Measurements from ENCODE around the gene KRT14. TPM values are rescaled to one million over a fixed set of nuclear protein-coding genes. Genes with fewer than 3 reads are reported as not detected.
"Not testable (repeated sequence)": the region's sequence is repeated elsewhere in the genome, so short reads cannot be mapped to it uniquely, and the experiment has no call there.

Gene KRT14
- total RNA-seq, 3 donors from 2014 or later (not counting 1 experiment from before 2014, with no cell fraction given) = not detected

GRCh38 chr17:41615454-41615853, 28.8 kb upstream of the KRT14 start:
- WGBS (ENCODE audit: insufficient coverage) = 69% methylated on average over 7 of the region's 7 CpGs
- TF ChIP-seq, protein P1, sequence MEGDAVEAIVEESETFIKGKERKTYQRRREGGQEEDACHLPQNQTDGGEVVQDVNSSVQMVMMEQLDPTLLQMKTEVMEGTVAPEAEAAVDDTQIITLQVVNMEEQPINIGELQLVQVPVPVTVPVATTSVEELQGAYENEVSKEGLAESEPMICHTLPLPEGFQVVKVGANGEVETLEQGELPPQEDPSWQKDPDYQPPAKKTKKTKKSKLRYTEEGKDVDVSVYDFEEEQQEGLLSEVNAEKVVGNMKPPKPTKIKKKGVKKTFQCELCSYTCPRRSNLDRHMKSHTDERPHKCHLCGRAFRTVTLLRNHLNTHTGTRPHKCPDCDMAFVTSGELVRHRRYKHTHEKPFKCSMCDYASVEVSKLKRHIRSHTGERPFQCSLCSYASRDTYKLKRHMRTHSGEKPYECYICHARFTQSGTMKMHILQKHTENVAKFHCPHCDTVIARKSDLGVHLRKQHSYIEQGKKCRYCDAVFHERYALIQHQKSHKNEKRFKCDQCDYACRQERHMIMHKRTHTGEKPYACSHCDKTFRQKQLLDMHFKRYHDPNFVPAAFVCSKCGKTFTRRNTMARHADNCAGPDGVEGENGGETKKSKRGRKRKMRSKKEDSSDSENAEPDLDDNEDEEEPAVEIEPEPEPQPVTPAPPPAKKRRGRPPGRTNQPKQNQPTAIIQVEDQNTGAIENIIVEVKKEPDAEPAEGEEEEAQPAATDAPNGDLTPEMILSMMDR (IDR thresholded peaks at IDR 0.05) = no peak
- H3K9me3 Mint-ChIP-seq = no peaks in the 10 kb centered on the region
- H3K4me1 Mint-ChIP-seq = no peaks in the 10 kb centered on the region
- intact Hi-C loops (cut with micrococcal nuclease) = no loop called here
- no peaks in the 10 kb centered on the region for H3K36me3 Mint-ChIP-seq
- no peaks in the 10 kb centered on the region for H3K27me3 Mint-ChIP-seq (ENCODE audit: low read depth in 2 of 2)
- H3K27me3 ChIP-seq (ENCODE audit: control insufficient read depth, insufficient read depth, low read length) = no peaks in the 10 kb centered on the region
- H3K4me1 ChIP-seq (ENCODE audit: control insufficient read depth, insufficient read depth, low read length) = no peaks in the 10 kb centered on the region
- H3K27ac ChIP-seq (ENCODE audit: low read length) = no peak overlapping the region
- H3K4me3 Mint-ChIP-seq = no peak overlapping the region
- no peaks in the 10 kb centered on the region for H3K9me3 ChIP-seq (ENCODE audit: control insufficient read depth, insufficient read depth, low read length)
- no peak overlapping the region for H3K27ac Mint-ChIP-seq
- no peaks in the 10 kb centered on the region for H3K36me3 ChIP-seq (ENCODE audit: control insufficient read depth, insufficient read depth, low read length)
- no peak for ATAC-seq
- H3K4me3 ChIP-seq (ENCODE audit: low read length) = no peak overlapping the region
- no peak for DNase-seq

DNA sequence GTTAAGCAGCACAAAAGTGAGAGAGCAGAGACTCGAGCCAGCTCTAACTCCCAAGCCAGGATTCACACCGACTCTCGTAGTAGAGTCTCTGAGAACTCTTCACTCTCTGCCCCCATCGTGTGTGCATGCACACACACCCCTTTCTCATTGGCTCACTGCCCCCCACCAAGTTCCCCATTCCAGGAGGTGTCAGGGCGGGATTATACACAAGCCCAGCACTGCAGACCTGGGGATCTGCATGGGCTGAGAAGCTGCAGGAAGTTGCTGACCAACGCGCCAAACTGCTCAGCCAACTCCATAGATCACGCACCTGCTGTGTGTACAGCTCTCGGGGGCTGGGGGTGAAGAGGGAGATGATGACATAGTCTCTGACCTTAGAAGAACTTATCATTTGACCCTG, 28.1 kb upstream of the KRT14 start:
- H3K27ac Mint-ChIP-seq, H3K4me1 Mint-ChIP-seq, H3K9me3 Mint-ChIP-seq: not testable (repeated sequence)

GRCh38 chr17:41614098-41614497, 27.4 kb upstream of the KRT14 start:
- no peak for ATAC-seq
- no peaks in the 10 kb centered on the region for H3K36me3 ChIP-seq (ENCODE audit: control insufficient read depth, insufficient read depth, low read length)

More for the DNA sequence above, 28.1 kb upstream of the KRT14 start:
- DNase-seq; H3K4me1 ChIP-seq (ENCODE audit: control insufficient read depth, insufficient read depth, low read length); H3K27me3 Mint-ChIP-seq (ENCODE audit: low read depth in 2 of 2); H3K27ac ChIP-seq (ENCODE audit: low read length); H3K36me3 Mint-ChIP-seq; intact Hi-C loops (cut with micrococcal nuclease); H3K9me3 ChIP-seq (ENCODE audit: control insufficient read depth, insufficient read depth, low read length); H3K4me3 ChIP-seq (ENCODE audit: low read length); H3K36me3 ChIP-seq (ENCODE audit: control insufficient read depth, insufficient read depth, low read length); ATAC-seq; H3K27me3 ChIP-seq (ENCODE audit: control insufficient read depth, insufficient read depth, low read length); H3K4me3 Mint-ChIP-seq: not testable (repeated sequence)
- WGBS (ENCODE audit: insufficient coverage) = 49% methylated on average over 9 of the region's 9 CpGs

GRCh38 chr17:41613277-41614082, 26.8 kb upstream of the KRT14 start:
- Histone ChIP-seq H3K4me3 (ENCODE audit: low read length) (no peak overlapping the region), H3K27me3 (ENCODE audit: control insufficient read depth, insufficient read depth, low read length) (no peaks in the 10 kb centered on the region), H3K36me3 (ENCODE audit: control insufficient read depth, insufficient read depth, low read length) (no peaks in the 10 kb centered on the region), H3K4me1 (ENCODE audit: control insufficient read depth, insufficient read depth, low read length) (no peaks in the 10 kb centered on the region), H3K9me3 (ENCODE audit: control insufficient read depth, insufficient read depth, low read length) (no peaks in the 10 kb centered on the region), H3K27ac (ENCODE audit: low read length) (no peak overlapping the region)
- intact Hi-C loops (cut with micrococcal nuclease) = no loop called here
- Mint-ChIP-seq H3K9me3 (no peaks in the 10 kb centered on the region), H3K36me3 (no peaks in the 10 kb centered on the region), H3K4me3 (no peak overlapping the region), H3K4me1 (no peaks in the 10 kb centered on the region), H3K27ac (no peak overlapping the region), H3K27me3 (ENCODE audit: low read depth in 2 of 2) (peaks cover 7 to 14% of the 10 kb centered on the region in 2 donors)
- TF ChIP-seq, protein P1 (IDR thresholded peaks at IDR 0.05) = no peak
- ATAC-seq = no peak
- 76% methylated on average over 11 of the region's 11 CpGs for WGBS (ENCODE audit: insufficient coverage)
- no peak for DNase-seq

More at GRCh38 chr17:41614098-41614497, 27.4 kb upstream of the KRT14 start:
- no peak overlapping the region for H3K27ac Mint-ChIP-seq
- TF ChIP-seq, protein P1 (IDR thresholded peaks at IDR 0.05) = no peak
- no peak overlapping the region for H3K27ac ChIP-seq (ENCODE audit: low read length)
- H3K9me3 Mint-ChIP-seq = no peaks in the 10 kb centered on the region
- no peaks in the 10 kb centered on the region for H3K36me3 Mint-ChIP-seq
- no peaks in the 10 kb centered on the region for H3K27me3 ChIP-seq (ENCODE audit: control insufficient read depth, insufficient read depth, low read length)
- no peaks in the 10 kb centered on the region for H3K9me3 ChIP-seq (ENCODE audit: control insufficient read depth, insufficient read depth, low read length)
- no peak for DNase-seq
- H3K4me1 Mint-ChIP-seq = no peaks in the 10 kb centered on the region
- no peaks in the 10 kb centered on the region for H3K4me1 ChIP-seq (ENCODE audit: control insufficient read depth, insufficient read depth, low read length)
- 94% methylated on average over 4 of the region's 5 CpGs for WGBS (ENCODE audit: insufficient coverage)
- intact Hi-C loops (cut with micrococcal nuclease) = no loop called here
- H3K4me3 ChIP-seq (ENCODE audit: low read length) = no peak overlapping the region
- peaks cover 7 to 9% of the 10 kb centered on the region in 2 donors for H3K27me3 Mint-ChIP-seq (ENCODE audit: low read depth in 2 of 2)
- H3K4me3 Mint-ChIP-seq = no peak overlapping the region

GRCh38 chr17:41612376-41613160, 25.9 kb upstream of the KRT14 start, which contains the start of gene KRT16:
KRT16 (minus strand) TSS chr17:41612767; CDS start chr17:41612688, 79 bp downstream.
- intact Hi-C loops (cut with micrococcal nuclease); H3K27me3 ChIP-seq (ENCODE audit: control insufficient read depth, insufficient read depth, low read length); H3K4me1 Mint-ChIP-seq; H3K27ac ChIP-seq (ENCODE audit: low read length); H3K9me3 Mint-ChIP-seq; H3K4me1 ChIP-seq (ENCODE audit: control insufficient read depth, insufficient read depth, low read length); DNase-seq; H3K36me3 Mint-ChIP-seq; H3K4me3 ChIP-seq (ENCODE audit: low read length); H3K36me3 ChIP-seq (ENCODE audit: control insufficient read depth, insufficient read depth, low read length); H3K9me3 ChIP-seq (ENCODE audit: control insufficient read depth, insufficient read depth, low read length); H3K27ac Mint-ChIP-seq; ATAC-seq; H3K4me3 Mint-ChIP-seq: not testable (repeated sequence)
- peaks cover 7 to 14% of the 10 kb centered on the region in 2 donors for H3K27me3 Mint-ChIP-seq (ENCODE audit: low read depth in 2 of 2)
- 84% methylated on average over 31 of the region's 31 CpGs for WGBS (ENCODE audit: insufficient coverage)

Measured in natural killer cell (primary cell).